DOHH2 (cell line): ENCODE data around the gene RYR2.

Experiments
- H3F3A ChIP-seq: fragments of 200-600 bp; sonication (generic), shearing (Covaris generic); 2 replicates; pipeline ENCODE4 v1.6.0; 2016; ENCODE audit warnings: antibody characterized with exemption, mild to moderate bottlenecking; ENCODE audit not compliant: control insufficient read depth, insufficient read depth
- H3K27ac ChIP-seq: fragments of 200-600 bp; sonication (generic); 2 replicates; pipeline ENCODE4 v1.5.1; 2014; ENCODE audit warnings: low read depth, mild to moderate bottlenecking, low read length, moderate library complexity
- H3K27me3 ChIP-seq: fragments of 200-600 bp; sonication (generic); 2 replicates; pipeline ENCODE4 v1.6.1; 2014; ENCODE audit warnings: mild to moderate bottlenecking, low read length, mixed read lengths; ENCODE audit not compliant: control insufficient read depth
- H3K36me3 ChIP-seq: fragments of 200-600 bp; sonication (generic); 2 replicates; pipeline ENCODE4 v1.6.1; 2014; ENCODE audit warnings: mild to moderate bottlenecking, low read length, moderate library complexity, mixed read lengths; ENCODE audit not compliant: control insufficient read depth
- H3K4me1 ChIP-seq: fragments of 200-600 bp; sonication (generic); 2 replicates; pipeline ENCODE4 v1.6.1; 2014; ENCODE audit warnings: mild to moderate bottlenecking, low read length, mixed read lengths; ENCODE audit not compliant: control insufficient read depth
- H3K4me2 ChIP-seq: fragments of 200-600 bp; sonication (generic); 2 replicates; pipeline ENCODE4 v1.6.0; 2014; ENCODE audit warnings: mild to moderate bottlenecking, low read length, moderate library complexity
- H3K4me3 ChIP-seq: fragments of 200-600 bp; sonication (generic); 2 replicates; pipeline ENCODE4 v1.5.1; 2014; ENCODE audit warnings: mild to moderate bottlenecking, low read length, mixed read lengths
- H3K79me2 ChIP-seq: fragments of 200-600 bp; sonication (generic); 2 replicates; pipeline ENCODE4 v1.6.1; 2014; ENCODE audit warnings: mild to moderate bottlenecking, low read length, mixed read lengths; ENCODE audit not compliant: control insufficient read depth
- H3K9me2 ChIP-seq: fragments of 200-600 bp; sonication (generic); replicated peaks from 2 replicates; pipeline ENCODE4 v1.6.1; 2014; ENCODE audit warnings: mild to moderate bottlenecking, low read length, mixed read lengths; ENCODE audit not compliant: control insufficient read depth
- H3K9me3 ChIP-seq: fragments of 200-600 bp; sonication (generic); 2 replicates; pipeline ENCODE4 v1.6.1; 2014; ENCODE audit warnings: antibody characterized with exemption, low read length, mixed read lengths; ENCODE audit not compliant: control insufficient read depth, insufficient read depth
- H4K20me1 ChIP-seq: fragments of 200-600 bp; sonication (generic); 2 replicates; pipeline ENCODE4 v1.6.0; 2014; ENCODE audit warnings: low read depth, mild to moderate bottlenecking, antibody characterized with exemption, low read length, moderate library complexity; ENCODE audit not compliant: control insufficient read depth, insufficient read depth
- CTCF ChIP-seq: fragments of 200-600 bp; sonication (generic); IDR thresholded peaks from one replicate; pipeline ENCODE4 v1.5.1; 2014; ENCODE audit warnings: antibody characterized with exemption, mild to moderate bottlenecking, low read depth, low read length; ENCODE audit not compliant: poor library complexity, severe bottlenecking
- EZH2phosphoT487 ChIP-seq: fragments of 200-600 bp; sonication (generic); IDR thresholded peaks from 2 replicates; pipeline ENCODE4 v1.6.1; 2017; ENCODE audit warnings: borderline replicate concordance, mild to moderate bottlenecking, antibody characterized with exemption, low read length, moderate library complexity, mixed read lengths

RYR2 gene

GRCh38 chr1:237809099-237809498 is 767.1 kb downstream of the RYR2 start:
- H3K4me1 ChIP-seq: no peaks in the 10 kb centered on the region
- H4K20me1 ChIP-seq: no peaks in the 10 kb centered on the region
- no peaks in the 10 kb centered on the region for H3K9me3 ChIP-seq
- no peaks in the 10 kb centered on the region for H3K79me2 ChIP-seq
- no peaks in the 10 kb centered on the region for H3K27me3 ChIP-seq
- TF ChIP-seq EZH2phosphoT487: no peak
- TF ChIP-seq CTCF: no peak
- H3K9me2 ChIP-seq: no peaks in the 10 kb centered on the region
- no peaks in the 10 kb centered on the region for H3F3A ChIP-seq
- H3K4me3 ChIP-seq: no peak overlapping the region
- H3K27ac ChIP-seq: no peak overlapping the region
- H3K4me2 ChIP-seq: no peak overlapping the region
- H3K36me3 ChIP-seq: no peaks in the 10 kb centered on the region

GRCh38 chr1:237811633-237812032 is 769.6 kb downstream of the RYR2 start:
- TF ChIP-seq EZH2phosphoT487 (no peak), CTCF (no peak)
- H3K36me3 ChIP-seq: no peaks in the 10 kb centered on the region

GRCh38 chr1:237812061-237812460 is 770.1 kb downstream of the RYR2 start:
- Histone ChIP-seq H3K4me2 (no peak overlapping the region), H3K27me3 (no peaks in the 10 kb centered on the region), H4K20me1 (no peaks in the 10 kb centered on the region), H3F3A (no peaks in the 10 kb centered on the region), H3K4me1 (no peaks in the 10 kb centered on the region), H3K9me3 (no peaks in the 10 kb centered on the region), H3K9me2 (no peaks in the 10 kb centered on the region), H3K79me2 (no peaks in the 10 kb centered on the region), H3K27ac (no peak overlapping the region), H3K36me3 (no peaks in the 10 kb centered on the region), H3K4me3 (no peak overlapping the region)
- no peak for TF ChIP-seq CTCF
- TF ChIP-seq EZH2phosphoT487: no peak

More at GRCh38 chr1:237811633-237812032, 769.6 kb downstream of the RYR2 start:
- Histone ChIP-seq H3F3A (no peaks in the 10 kb centered on the region), H4K20me1 (no peaks in the 10 kb centered on the region), H3K27me3 (no peaks in the 10 kb centered on the region), H3K4me3 (no peak overlapping the region), H3K27ac (no peak overlapping the region), H3K9me3 (no peaks in the 10 kb centered on the region), H3K79me2 (no peaks in the 10 kb centered on the region), H3K4me2 (no peak overlapping the region), H3K4me1 (no peaks in the 10 kb centered on the region), H3K9me2 (no peaks in the 10 kb centered on the region)
